BE2C (cell line): Measurements from ENCODE around the gene CACNA1I.
A peak's percentile ranks its signal among the peaks of the same experiment; 100 is the strongest.

Experiments used
- DNase-seq: peaks from one replicate; pipeline ENCODE4 v3.0.0-alpha.2; 2020
- H3K27me3 ChIP-seq: fragments of 250-450 bp; sonication (Bioruptor Pico); 2 replicates; pipeline ENCODE4 v1.5.1; 2020; ENCODE audit warnings: mild to moderate bottlenecking
- H3K36me3 ChIP-seq: fragments of 250-450 bp; sonication (Bioruptor Pico); 2 replicates; pipeline ENCODE4 v1.5.1; 2020; ENCODE audit warnings: mild to moderate bottlenecking
- H3K4me1 ChIP-seq: fragments of 250-450 bp; sonication (Bioruptor Pico); 2 replicates; pipeline ENCODE4 v1.5.1; 2020
- H3K4me3 ChIP-seq: 2 replicates; pipeline ENCODE4 v1.5.1; 2011; ENCODE audit warnings: low read depth, low read length
- H3K9me3 ChIP-seq: fragments of 250-450 bp; sonication (Bioruptor Pico); 2 replicates; pipeline ENCODE4 v1.5.1; 2020
- TF ChIP-seq, protein P1 (sequence below): IDR thresholded peaks from 2 replicates; pipeline ENCODE4 v1.5.1; 2012; ENCODE audit warnings: mild to moderate bottlenecking, low read depth, low read length

The CACNA1I gene

DNA sequence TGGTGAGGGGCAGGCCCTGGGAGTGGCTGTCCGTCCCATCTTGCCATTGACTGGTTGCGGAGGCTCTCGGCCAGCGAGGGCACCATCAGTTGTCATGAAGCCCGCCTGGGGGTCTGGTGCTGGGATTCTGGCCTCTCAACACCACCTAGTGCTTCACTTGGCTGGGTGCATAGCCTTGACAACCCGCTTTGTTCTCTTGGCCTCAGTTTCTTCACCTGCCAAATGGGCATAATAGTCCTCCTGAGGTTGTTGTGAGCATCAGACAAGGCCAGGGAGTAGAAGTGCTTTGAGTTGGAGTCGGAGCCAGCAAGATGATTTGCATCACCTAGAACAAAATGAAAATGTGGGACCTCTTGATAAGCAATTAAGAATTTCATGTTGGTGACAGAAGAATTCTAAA, 1.5 kb upstream of the CACNA1I start:
- Histone ChIP-seq H3K9me3 (no peaks in the 10 kb centered on the region), H3K27me3 (no peaks in the 10 kb centered on the region), H3K36me3 (no peaks in the 10 kb centered on the region), H3K4me1 (no peaks in the 10 kb centered on the region), H3K4me3 (no peak overlapping the region)
- TF ChIP-seq, protein P1, sequence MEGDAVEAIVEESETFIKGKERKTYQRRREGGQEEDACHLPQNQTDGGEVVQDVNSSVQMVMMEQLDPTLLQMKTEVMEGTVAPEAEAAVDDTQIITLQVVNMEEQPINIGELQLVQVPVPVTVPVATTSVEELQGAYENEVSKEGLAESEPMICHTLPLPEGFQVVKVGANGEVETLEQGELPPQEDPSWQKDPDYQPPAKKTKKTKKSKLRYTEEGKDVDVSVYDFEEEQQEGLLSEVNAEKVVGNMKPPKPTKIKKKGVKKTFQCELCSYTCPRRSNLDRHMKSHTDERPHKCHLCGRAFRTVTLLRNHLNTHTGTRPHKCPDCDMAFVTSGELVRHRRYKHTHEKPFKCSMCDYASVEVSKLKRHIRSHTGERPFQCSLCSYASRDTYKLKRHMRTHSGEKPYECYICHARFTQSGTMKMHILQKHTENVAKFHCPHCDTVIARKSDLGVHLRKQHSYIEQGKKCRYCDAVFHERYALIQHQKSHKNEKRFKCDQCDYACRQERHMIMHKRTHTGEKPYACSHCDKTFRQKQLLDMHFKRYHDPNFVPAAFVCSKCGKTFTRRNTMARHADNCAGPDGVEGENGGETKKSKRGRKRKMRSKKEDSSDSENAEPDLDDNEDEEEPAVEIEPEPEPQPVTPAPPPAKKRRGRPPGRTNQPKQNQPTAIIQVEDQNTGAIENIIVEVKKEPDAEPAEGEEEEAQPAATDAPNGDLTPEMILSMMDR: no peak
- no peak for DNase-seq

DNA sequence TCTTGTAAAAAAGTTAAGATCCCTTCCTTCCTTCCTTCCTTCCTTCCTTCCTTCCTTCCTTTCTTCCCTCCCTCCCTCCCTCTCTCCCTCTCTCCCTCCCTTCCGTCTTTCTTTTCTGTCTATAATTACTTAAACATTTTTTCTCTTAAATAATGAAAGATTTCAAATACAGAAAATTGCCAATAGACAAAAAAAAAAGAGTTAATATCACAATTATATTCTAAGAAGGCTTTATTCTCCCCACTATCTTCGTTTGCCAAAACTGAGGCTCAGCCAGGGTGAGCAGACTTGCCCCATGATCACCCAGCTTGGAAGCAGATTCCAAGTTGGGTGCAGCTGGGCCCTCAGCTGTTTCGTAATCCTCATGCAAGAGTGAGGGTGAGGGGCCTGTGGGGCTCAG, 327 bp upstream of the CACNA1I start:
- Histone ChIP-seq H3K36me3 (no peaks in the 10 kb centered on the region), H3K4me1 (peaks cover 7% of the 10 kb centered on the region; the same call in 1 of the 2 replicates), H3K27me3 (no peaks in the 10 kb centered on the region), H3K9me3 (no peaks in the 10 kb centered on the region), H3K4me3 (no peak overlapping the region)
- TF ChIP-seq, protein P1: no peak
- no peak for DNase-seq

DNA sequence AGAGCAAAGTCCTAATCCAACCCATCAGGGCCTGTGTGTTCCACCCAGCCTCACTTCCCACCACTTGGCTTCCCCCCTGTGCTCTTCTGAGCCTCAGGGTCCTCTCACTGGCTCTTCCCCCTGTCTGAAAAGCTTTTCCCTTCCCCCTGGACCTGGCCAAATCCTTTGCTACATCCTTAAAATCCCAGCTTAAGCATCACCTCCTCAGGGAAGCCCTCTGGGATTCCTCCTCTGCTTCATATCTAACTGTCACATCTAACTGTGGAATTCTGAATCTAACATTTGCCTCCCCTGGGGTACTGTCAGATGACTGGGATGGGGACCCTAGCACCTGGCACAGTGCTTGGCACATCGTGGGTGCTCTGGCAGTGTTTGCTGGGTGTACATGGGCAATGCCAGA, 985 bp downstream of the CACNA1I start:
- TF ChIP-seq, protein P1: no peak
- no peak for DNase-seq
- Histone ChIP-seq H3K4me3 (no peak overlapping the region), H3K27me3 (no peaks in the 10 kb centered on the region), H3K36me3 (no peaks in the 10 kb centered on the region), H3K4me1 (peaks cover 7% of the 10 kb centered on the region; the same call in 1 of the 2 replicates), H3K9me3 (no peaks in the 10 kb centered on the region)

GRCh38 chr22:39574779-39575551, 4.4 kb downstream of the CACNA1I start:
- Histone ChIP-seq H3K4me1 (peaks cover 7% of the 10 kb centered on the region; the same call in 1 of the 2 replicates), H3K4me3 (no peak overlapping the region), H3K9me3 (no peaks in the 10 kb centered on the region), H3K36me3 (no peaks in the 10 kb centered on the region), H3K27me3 (no peaks in the 10 kb centered on the region)
- TF ChIP-seq, protein P1: no peak
- DNase-seq: peak; percentile 71

- no peak overlapping the region for H3K4me3 ChIP-seq
- H3K9me3 ChIP-seq: no peaks in the 10 kb centered on the region
- TF ChIP-seq, protein P1: no peak
- peaks cover 7% of the 10 kb centered on the region; the same call in 1 of the 2 replicates for H3K4me1 ChIP-seq
- DNase-seq: no peak
- H3K27me3 ChIP-seq: no peaks in the 10 kb centered on the region
- no peaks in the 10 kb centered on the region for H3K36me3 ChIP-seq
These were observed 4.9 kb downstream of the CACNA1I start for GRCh38 chr22:39575552-39575825.

GRCh38 chr22:39576027-39576426, 5.5 kb downstream of the CACNA1I start:
- peaks cover 7% of the 10 kb centered on the region; the same call in 1 of the 2 replicates for H3K4me1 ChIP-seq
- no peaks in the 10 kb centered on the region for H3K27me3 ChIP-seq
- TF ChIP-seq, protein P1: no peak
- no peaks in the 10 kb centered on the region for H3K9me3 ChIP-seq
- no peak overlapping the region for H3K4me3 ChIP-seq
- no peaks in the 10 kb centered on the region for H3K36me3 ChIP-seq
- no peak for DNase-seq
